ENCODE data around the gene CCDC85B.

DNA sequence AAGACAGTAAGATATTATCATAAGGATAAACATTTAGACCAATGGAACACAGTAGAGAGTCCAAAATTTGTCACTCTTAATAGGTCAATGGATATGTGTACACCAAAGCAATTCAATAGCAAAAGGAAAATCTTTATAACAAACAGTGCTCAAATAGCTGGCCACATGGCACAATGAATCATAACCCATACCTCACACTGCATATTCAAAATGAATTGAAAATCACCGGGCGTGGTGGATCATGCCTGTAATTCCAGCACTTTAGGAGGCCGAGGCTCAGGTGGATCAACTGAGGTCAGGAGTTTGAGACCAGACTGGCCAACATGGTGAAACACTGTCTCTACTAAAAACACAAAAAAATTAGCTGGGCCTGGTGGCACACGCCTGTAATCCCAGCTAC is 48.3 kb upstream of the CCDC85B start:
- TF ChIP-seq, protein P1, sequence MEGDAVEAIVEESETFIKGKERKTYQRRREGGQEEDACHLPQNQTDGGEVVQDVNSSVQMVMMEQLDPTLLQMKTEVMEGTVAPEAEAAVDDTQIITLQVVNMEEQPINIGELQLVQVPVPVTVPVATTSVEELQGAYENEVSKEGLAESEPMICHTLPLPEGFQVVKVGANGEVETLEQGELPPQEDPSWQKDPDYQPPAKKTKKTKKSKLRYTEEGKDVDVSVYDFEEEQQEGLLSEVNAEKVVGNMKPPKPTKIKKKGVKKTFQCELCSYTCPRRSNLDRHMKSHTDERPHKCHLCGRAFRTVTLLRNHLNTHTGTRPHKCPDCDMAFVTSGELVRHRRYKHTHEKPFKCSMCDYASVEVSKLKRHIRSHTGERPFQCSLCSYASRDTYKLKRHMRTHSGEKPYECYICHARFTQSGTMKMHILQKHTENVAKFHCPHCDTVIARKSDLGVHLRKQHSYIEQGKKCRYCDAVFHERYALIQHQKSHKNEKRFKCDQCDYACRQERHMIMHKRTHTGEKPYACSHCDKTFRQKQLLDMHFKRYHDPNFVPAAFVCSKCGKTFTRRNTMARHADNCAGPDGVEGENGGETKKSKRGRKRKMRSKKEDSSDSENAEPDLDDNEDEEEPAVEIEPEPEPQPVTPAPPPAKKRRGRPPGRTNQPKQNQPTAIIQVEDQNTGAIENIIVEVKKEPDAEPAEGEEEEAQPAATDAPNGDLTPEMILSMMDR (IDR thresholded peaks at IDR 0.05) = no peak
- TF ChIP-seq POLR2AphosphoS5 (IDR thresholded peaks at IDR 0.05) (no peak), POLR2A (IDR thresholded peaks at IDR 0.05) (no peak)
